RPMI7951 (cell line): ENCODE data around the gene AVPR2. TPM values are rescaled to one million over a fixed set of nuclear protein-coding genes. Genes with fewer than 3 reads are reported as not detected.
A peak's percentile ranks its signal among the peaks of the same experiment; 100 is the strongest.

Experiments
- DNase-seq: peaks from one replicate; pipeline ENCODE4 v3.0.0-alpha.2; 2012; ENCODE audit warnings: low read depth
- total RNA-seq: library from RNA; depleted of rRNA; stranded (reverse); fragments of >200 nt; shearing (Covaris generic); gene quantifications from 2 replicates; pipeline ENCODE4 v1.2.3, GENCODE V29; 2014; rRNA removed

AVPR2 gene
- total RNA-seq, 1 experiment from 2014 or later, result not detected

DNA sequence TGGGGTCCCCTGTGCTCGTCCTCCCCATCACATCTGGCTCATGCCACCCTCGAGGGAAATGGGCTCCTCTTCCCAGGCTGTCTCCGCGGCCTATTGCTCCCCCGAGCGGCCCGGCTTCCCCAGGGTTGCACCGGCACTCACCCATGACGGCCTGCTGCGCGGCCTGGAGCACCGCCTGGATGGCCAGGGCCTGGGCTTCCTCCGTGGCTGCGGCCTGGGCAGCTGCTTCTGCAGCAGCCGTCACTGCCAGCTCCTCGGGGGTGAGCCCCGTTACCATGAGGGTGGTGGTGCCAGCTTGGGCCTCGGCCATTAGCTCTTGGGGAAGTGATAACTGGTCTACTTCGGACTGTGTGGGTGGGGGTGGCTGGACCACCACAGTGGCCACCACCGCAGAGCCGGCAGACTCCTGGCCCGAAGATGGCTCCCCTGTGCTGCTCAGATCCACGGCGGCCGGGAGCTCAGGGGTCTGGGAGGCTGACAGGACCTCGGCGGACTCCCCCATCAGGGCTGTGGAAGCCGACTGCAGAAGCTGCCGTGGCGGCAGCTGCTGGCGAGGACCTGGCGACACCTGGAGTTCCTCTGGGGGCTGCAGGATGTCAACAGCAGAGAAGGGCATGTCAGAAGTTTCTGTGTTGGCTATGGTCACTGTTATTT is 48.0 kb downstream of the AVPR2 start:
- DNase-seq, result no peak

DNA sequence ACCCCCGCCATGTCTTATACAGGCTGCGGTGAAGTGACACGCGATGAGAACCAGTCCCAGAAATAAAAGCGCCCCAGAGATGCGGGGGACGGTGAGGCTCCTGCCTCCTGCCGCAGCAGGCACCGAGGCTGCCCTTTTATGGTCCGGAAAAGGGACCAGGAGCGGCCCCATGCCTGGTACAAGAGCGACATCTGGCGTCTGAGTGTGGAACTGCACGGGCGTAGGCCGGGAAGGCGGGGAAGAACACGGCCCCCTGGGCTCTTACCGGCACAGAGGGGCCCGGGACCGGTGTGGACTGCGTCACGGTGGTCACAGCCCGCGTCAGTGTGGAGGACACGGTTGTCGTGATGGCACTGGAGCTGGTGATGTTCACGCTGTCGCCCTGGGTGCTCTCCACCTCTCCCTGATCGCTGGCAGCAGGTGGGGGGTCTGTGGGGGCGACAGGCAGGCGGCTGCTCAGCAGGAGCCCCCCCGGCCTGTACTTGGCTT is 48.9 kb downstream of the AVPR2 start:
- DNase-seq, result peak; percentile 36

DNA sequence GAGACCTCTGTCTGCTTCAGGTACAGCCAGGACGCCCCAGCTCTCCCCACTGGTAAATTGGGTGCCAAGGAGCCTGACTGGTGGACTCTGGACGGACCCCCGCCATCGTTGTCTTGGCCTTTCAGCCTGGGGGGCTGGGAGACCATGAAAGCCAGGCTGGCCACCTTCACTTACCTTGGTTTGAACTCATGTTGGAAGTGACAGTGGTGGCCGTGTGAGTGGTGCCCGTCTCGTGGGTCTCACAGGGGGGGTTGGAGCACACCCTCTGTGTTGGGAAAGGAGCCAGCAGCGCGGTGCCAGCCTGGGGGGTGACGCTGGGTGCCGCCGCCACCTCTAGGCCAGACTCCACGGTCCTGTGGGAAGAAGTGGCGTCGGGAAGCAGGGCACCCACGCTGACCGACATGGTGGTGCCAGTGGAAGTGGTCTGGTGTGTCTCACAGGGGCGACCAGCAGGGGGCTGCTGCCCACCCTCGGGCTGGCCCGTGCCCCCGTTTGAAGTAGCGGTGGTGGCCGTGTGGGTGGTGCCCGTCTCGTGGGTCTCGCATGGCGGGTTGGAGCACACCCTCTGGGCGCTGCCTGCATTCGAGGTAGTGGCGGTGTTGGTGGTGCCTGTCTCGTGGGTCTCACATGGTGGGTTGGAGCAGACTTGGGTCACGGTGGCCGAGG is 49.6 kb downstream of the AVPR2 start:
- DNase-seq, result no peak

DNA sequence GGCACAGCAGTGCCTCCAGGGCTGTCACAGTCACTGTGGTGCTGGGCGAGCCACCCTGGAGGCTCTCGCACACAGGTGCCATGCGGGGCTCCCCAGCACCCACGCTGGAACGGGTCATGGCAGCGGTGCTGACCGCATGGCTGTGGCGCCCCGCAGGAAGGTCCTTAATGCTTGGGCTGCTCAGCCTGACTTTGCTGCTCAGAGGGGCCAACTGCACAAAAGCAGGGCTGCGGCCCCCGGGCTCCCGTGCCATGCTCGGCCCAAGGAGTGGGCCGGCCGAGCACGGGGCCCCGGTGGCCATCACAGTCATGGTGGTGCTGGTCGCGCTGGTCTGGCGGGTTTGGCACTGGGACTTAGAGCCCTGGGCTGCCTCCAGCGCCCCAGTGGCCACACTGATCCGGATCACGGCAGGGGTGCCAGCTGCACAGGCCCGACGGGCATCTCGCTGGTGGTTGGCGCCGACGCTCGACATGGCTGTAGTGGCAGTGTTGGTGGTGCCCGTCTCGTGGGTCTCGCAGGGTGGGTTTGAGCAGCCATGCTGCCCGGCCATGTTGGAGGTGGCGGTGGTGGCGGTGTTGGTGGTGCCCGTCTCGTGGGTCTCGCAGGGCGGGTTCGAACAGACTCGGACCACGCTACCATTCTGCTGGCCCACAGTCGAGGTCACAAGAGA is 50.2 kb downstream of the AVPR2 start:
- no peak for DNase-seq

DNA sequence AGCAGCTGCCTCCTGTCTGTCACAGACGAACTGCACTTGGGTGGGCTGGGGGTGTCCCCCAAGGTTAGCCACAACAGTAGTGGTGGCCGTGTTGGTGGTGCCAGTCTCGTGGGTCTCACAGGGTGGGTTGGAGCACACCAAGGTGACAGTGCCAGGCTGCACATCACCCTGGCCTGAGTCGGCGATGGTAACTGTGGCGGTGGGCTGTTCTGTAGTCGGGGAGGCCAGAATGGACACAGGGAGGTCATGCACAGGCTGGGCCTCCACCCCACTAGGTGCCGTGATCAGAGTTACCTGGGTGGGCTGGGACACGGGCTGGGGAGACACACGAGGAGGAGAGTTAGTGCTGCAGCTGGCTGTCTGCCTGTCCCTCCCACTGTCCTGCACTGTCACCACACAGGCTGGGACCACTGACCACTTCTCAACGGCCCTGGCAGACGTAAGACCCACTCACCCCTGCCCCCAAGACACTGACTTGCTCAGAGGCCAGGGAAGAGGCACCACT is 50.8 kb downstream of the AVPR2 start:
- no peak for DNase-seq

DNA sequence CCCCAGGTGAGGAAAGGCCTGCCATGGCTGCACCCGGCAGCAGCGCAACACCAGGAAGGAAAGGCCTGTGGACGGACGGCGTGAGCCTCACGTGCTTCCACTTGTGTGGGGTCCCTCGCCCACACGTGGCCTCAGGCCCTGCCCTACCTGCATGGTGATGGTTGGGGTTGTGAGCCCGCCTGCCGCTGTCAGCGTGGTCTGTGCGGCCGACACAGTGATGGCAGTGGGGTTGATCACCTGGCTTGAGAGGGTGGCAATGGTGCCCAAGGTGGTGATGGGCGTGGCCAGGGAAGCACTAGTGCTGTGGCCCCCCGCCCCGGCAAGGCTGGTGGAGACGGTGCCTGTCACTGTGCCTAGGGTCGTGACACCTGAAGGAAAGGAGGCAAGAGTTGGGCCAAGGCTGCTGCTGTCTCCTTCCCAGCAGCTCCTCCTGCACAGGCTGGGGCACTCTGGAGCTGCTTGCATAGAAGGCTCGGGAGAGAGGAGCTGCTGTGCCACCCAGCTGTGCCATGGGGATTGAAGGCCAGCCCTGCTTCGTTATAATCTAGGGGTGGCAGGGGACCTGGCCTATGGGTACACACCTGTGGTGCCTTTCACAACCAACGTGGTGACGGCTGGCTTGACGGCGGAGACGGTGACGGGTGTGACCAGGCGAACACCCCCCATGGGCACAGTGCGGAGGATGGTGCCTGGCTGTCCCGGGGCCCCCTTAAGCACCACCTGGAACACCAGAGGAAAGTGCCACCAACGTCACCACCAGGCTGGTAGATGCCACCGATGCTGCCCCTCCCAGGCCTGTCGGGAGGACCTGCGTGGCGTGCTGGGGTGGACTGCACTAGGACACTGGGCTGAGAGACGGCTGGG is 51.8 kb downstream of the AVPR2 start:
- no peak for DNase-seq

Other genes starting within 250 kb of the AVPR2 start
- not detected in 2 replicates for gene PNCK, start 230.9 kb upstream of the AVPR2 start, total RNA-seq
- 4.7 and 5.2 TPM in 2 replicates for gene SLC6A8, start 216.7 kb upstream of the AVPR2 start, total RNA-seq
- gene BCAP31, start 180.3 kb upstream of the AVPR2 start, total RNA-seq, result 128 and 135 TPM in 2 replicates
- gene ABCD1, start 179.8 kb upstream of the AVPR2 start, total RNA-seq, result 7.0 and 9.8 TPM in 2 replicates
- gene PLXNB3, start 140.4 kb upstream of the AVPR2 start, total RNA-seq, result 2.0 and 3.8 TPM in 2 replicates
- gene SRPK3, start 123.6 kb upstream of the AVPR2 start, total RNA-seq, result 0.12 and 1.1 TPM in 2 replicates
- 67.7 and 69.4 TPM in 2 replicates for gene IDH3G, start 110.3 kb upstream of the AVPR2 start, total RNA-seq
- gene SSR4, start 110.0 kb upstream of the AVPR2 start, total RNA-seq, result 203 and 247 TPM in 2 replicates
- gene PDZD4, start 74.1 kb upstream of the AVPR2 start, total RNA-seq, result 0.12 and 0.68 TPM in 2 replicates
- 49.5 and 58.9 TPM in 2 replicates for gene L1CAM, start 18.5 kb upstream of the AVPR2 start, total RNA-seq
- gene ARHGAP4, start 21.6 kb downstream of the AVPR2 start, total RNA-seq, result 0.29 and 1.9 TPM in 2 replicates
- 96.4 and 136 TPM in 2 replicates for gene NAA10, start 30.4 kb downstream of the AVPR2 start, total RNA-seq
- 1.7 and 1.9 TPM in 2 replicates for gene RENBP, start 40.0 kb downstream of the AVPR2 start, total RNA-seq
- 21.6 and 23.6 TPM in 2 replicates for gene HCFC1, start 67.1 kb downstream of the AVPR2 start, total RNA-seq
- 5.8 and 6.6 TPM in 2 replicates for gene TMEM187, start 68.1 kb downstream of the AVPR2 start, total RNA-seq
- 38.1 and 44.2 TPM in 2 replicates for gene IRAK1, start 115.2 kb downstream of the AVPR2 start, total RNA-seq
- 12.5 and 12.9 TPM in 2 replicates for gene MECP2, start 193.0 kb downstream of the AVPR2 start, total RNA-seq
- gene OPN1LW, start 239.6 kb downstream of the AVPR2 start, total RNA-seq, result not detected in 2 replicates